ENCODE data around the gene SNPH. TPM values are rescaled to one million over a fixed set of nuclear protein-coding genes. Genes with fewer than 3 reads are reported as not detected.
A peak's percentile ranks its signal among the peaks of the same experiment; 100 is the strongest.

SNPH gene
- total RNA-seq, 2 donors from 2014 or later: 4.6 to 5.5 TPM

DNA sequence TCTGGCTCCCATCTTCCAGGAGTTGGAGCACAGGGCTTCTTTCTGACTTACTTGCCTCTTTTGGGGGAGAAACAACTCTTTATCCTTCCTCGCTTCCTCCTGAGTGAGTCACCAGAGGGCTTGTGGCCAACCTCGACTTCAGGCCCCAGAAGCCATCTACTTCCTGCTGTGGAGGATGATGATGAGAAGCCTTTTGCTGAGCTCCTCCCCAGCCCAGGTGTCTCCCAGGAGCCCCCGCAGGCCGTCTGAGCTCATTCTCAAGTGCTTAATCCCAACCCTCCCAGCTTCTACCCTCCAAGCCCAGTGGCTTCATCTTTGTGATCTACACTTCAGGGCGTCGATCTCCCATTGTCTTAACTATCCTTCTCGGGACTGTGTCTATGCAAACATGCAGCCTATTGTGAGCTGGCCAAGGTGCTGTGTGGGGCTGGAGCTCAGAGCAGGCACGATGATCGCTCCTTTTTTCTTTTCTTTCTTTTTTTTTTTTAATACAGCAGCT lies 35.0 kb downstream of the SNPH start:
- ATAC-seq (no peak), DNase-seq (no peak)
- intact Hi-C loops (cut with DNase I): no loop called here

GRCh38 chr20:1302685-1303541 lies 36.8 kb downstream of the SNPH start:
- DNase-seq: no peak

DNA sequence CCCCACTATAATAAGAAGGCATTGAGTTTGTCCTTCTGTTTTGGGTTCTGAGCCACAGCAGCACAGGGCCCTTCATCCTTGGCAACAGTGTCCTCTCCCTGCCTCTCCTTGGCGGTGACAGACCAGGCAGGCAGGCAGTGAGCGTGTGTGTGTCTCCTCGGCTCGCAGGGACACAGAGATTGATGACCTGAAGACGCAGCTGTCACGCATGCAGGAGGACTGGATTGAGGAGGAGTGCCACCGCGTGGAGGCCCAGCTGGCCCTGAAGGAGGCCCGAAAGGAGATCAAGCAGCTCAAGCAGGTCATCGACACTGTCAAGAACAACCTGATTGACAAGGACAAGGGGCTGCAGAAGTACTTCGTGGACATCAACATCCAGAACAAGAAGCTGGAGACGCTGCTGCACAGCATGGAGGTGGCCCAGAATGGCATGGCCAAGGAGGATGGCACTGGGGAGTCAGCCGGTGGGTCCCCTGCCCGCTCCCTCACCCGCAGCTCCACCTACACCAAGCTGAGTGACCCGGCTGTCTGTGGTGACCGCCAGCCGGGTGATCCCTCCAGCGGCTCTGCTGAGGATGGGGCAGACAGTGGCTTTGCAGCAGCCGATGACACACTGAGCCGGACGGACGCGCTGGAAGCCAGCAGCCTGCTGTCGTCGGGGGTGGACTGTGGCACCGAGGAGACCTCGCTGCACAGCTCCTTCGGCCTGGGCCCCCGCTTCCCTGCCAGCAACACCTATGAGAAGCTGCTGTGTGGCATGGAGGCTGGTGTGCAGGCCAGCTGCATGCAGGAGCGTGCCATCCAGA lies 38.8 kb downstream of the SNPH start:
- no peak for ATAC-seq
- DNase-seq: no peak
- intact Hi-C loops (cut with DNase I): no loop called here

More at GRCh38 chr20:1302685-1303541, 36.8 kb downstream of the SNPH start:
- no peak for ATAC-seq
- intact Hi-C loops (cut with DNase I): no loop called here

DNA sequence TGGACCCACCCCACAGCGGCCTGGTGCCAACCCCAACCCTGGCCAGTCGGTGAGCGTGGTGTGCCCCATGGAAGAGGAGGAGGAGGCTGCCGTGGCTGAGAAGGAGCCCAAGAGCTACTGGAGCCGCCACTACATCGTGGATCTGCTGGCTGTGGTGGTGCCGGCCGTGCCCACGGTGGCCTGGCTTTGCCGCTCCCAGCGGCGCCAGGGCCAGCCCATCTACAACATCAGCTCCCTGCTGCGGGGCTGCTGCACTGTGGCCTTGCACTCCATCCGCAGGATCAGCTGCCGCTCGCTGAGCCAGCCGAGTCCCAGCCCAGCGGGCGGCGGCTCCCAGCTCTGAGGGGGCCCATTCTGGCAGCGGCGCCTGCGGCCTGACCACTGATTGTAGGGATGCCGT lies 39.6 kb downstream of the SNPH start:
- DNase-seq (no peak), ATAC-seq (no peak)
- intact Hi-C loops (cut with DNase I): no loop called here

DNA sequence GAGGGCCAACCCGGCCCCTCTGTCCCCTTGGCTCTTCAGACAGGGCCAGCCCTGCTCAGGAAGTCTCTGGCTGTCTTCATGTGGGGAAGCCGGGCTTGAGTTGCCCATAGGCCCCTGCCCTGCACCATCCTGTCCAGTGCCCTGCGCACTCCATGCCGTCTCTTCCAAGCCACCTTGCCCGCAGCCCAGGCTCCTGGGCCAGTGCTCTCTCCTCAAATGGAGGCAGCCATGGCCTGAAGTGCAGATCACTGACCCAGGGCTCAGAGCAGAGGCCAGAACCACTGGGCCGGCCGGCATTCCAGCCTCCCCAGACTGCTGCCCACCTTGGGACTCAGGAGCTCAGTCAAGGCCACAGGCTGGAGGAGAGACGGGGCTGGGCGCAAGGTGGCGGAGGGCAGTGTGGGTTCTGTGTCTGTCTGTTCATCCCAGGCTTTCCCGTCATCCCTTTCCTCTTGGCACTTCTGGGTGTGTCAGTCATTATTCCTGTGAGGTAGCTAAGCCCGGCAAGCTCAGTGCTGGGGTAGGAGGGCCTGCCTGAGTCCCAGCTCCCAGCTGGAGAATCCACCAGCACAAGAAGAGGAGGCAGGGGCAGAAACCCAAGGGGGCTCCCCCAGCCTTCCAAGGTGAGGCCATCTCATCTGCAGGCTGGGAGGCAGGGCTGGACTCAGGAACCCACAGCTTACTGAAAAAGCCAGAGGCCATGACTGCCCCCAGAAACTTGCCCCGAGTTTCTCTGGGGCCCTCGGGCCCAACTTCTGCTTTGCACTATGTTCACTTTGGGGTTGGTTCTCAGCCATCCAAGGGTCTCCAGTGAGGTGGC lies 40.4 kb downstream of the SNPH start:
- DNase-seq: no peak
- intact Hi-C loops (cut with DNase I): no loop called here
- peak in 1 of 2 donors; percentile 7 for ATAC-seq

DNA sequence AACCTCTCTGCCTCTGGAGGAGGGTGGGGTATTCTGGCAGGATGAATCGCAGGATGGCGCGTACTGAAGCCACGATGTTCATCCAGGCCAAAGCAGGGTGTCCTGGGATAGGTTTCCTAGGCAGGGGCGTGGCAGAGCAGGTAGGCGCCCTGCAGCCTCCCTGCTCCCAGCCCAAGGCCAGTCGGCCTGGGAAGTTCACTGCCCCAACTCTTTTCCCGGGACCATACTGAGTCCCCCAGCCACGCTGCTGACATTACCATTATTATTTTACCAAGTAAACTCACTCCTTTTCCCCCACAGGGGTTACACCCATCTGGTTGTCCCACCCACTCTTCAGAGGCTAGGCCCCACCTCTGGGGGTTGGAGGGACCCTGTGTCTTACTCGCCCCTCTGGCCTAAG lies 41.1 kb downstream of the SNPH start:
- intact Hi-C loops (cut with DNase I): no loop called here
- no peak for DNase-seq
- no peak for ATAC-seq

DNA sequence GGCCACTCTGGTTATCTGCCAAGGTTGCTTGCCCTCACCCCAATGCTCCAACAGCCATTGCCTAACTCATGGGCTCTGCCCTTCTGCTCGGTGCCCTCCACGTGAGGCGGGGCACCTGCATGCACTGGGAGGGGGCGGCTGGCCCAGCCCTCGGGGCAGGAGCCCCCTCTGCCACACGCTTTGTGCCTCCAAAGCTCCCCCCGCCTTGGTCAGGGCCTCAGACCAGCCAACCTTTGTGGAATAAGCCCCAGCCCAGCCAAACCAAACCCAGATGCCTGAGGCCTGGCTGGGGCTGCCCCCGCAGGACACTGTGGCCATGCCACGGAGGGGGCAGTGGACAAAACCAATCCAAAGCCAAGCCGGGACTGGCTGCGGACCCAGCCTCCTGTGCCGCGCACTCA lies 41.5 kb downstream of the SNPH start:
- DNase-seq: no peak
- intact Hi-C loops (cut with DNase I): no loop called here
- no peak for ATAC-seq

DNA sequence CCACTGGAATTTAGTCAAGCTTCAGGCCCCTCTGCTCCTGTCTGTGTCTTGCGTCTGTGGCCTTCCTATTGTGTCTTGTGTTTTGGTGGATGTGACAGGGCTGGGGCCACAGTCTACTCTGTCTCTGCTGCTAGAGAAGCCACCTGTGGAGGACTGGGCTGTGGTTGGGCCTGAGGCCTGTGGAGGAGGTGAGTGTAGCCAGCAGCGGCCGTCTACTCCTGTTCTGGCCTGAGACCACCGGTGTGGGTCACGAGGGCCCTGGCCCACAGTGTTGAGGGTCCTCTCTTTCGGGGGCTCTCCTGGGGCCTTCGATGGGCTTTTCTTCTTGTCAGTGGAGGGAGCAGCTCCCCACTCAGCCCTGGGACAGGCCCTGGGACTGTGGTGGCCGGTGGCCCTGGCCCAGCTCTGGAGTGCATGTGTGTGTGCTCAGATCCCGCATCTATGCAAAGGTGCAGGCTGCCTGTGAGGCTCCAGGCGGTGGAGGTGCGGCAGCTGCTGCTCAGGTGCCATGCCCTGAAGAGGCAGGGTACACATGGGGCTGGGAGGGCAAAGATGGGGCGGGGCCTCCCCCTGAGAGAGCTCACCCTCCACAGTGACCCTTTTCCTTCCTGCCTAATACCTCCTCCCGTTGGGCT lies 42.1 kb downstream of the SNPH start:
- no peak for DNase-seq
- no peak for ATAC-seq
- intact Hi-C loops (cut with DNase I): no loop called here

DNA sequence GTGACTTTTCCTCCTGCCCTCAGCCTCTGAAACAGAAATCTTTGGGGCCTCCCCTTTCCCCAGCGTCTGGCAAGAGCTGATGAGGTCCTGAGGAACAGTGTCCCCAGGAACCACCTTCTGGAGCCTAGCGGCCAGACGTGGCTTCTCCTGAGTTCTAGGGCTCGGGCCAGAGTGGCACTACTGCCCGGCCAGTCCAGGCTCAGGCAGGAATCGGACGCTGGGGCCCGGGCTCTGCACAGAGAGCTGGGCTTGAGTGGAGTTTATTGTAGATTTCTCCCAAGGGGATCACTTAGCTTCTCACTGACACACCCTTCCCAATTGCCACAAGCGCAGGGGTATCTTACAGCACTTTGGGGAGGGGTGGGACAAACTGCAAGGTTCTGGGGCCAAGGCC lies 42.6 kb downstream of the SNPH start:
- ATAC-seq (no peak), DNase-seq (no peak)
- intact Hi-C loops (cut with DNase I): no loop called here

GRCh38 chr20:1309439-1309847 lies 43.3 kb downstream of the SNPH start:
- ATAC-seq: no peak
- intact Hi-C loops (cut with DNase I): no loop called here
- no peak for DNase-seq

GRCh38 chr20:1310071-1310470 lies 44.0 kb downstream of the SNPH start:
- ATAC-seq (no peak), DNase-seq (no peak)
- intact Hi-C loops (cut with DNase I): loop anchor here (5.0 kb wide), 2 partner anchors 87 to 127 kb away; no protein-coding TSS in a partner anchor

DNA sequence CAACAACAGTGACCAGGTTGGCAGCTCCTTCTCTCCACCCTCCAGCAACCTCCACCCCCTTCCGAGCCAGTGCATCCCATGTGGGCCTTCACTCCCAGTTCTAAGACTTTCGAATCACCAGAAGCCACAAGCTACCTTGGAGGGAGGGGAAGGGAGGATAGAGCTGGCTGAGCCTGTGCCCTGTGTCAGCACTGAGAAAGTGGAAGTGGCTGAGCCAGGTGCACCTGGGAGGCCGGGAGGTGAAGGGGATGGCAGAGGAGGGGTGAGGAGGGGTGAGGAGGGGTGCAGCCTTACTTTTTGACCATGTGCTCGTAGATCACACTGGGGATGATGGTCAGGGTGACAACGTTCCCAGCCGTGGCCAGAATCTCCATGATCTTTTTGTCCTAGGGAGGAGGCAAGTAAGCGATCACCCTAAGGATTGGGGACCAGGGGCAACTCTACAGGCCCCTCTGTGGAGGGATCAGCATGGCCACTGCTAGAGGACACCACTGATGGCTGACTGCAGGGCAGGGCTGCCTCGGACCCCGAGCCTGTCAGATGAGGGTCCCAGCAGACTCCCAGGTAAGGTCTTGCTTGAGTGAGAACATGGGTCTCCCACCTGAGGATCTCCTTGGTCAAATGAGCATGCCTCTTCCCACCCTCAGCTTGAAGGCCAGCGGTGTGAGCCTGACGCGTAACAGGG lies 44.6 kb downstream of the SNPH start:
- intact Hi-C loops (cut with DNase I): loop anchor here (5.0 kb wide), 2 partner anchors 87 to 127 kb away; no protein-coding TSS in a partner anchor
- ATAC-seq (no peak), DNase-seq (no peak)

DNA sequence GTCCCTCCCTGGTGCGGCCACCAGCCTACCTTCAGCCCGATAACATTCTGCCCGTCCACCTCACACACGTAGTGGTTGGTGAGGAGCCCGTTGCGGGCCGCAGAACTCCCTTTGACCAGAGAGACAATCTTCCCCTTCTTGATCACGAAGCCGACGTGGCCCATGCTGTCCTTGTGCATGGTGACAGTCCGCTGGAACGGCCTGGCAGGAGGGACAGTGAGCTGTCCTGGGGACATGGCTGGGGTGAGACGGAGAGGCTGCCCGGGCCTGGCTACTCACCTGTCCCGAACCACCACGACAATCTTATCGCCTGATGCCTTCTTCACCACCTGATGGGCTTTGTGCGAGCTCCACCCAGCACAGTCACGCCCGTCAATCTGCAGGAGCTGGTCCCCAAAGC lies 46.2 kb downstream of the SNPH start:
- intact Hi-C loops (cut with DNase I): loop anchor here (2.0 to 5.0 kb wide), 3 partner anchors 85 to 125 kb away; no protein-coding TSS in a partner anchor
- no peak for ATAC-seq
- no peak for DNase-seq

- ATAC-seq (peak in 1 of 2 donors; percentile 23), DNase-seq (no peak)
- intact Hi-C loops (cut with DNase I): loop anchor here (2.0 to 5.0 kb wide), 3 partner anchors 84 to 124 kb away; no protein-coding TSS in a partner anchor
Measured at GRCh38 chr20:1312904-1313235, 46.8 kb downstream of the SNPH start.

DNA sequence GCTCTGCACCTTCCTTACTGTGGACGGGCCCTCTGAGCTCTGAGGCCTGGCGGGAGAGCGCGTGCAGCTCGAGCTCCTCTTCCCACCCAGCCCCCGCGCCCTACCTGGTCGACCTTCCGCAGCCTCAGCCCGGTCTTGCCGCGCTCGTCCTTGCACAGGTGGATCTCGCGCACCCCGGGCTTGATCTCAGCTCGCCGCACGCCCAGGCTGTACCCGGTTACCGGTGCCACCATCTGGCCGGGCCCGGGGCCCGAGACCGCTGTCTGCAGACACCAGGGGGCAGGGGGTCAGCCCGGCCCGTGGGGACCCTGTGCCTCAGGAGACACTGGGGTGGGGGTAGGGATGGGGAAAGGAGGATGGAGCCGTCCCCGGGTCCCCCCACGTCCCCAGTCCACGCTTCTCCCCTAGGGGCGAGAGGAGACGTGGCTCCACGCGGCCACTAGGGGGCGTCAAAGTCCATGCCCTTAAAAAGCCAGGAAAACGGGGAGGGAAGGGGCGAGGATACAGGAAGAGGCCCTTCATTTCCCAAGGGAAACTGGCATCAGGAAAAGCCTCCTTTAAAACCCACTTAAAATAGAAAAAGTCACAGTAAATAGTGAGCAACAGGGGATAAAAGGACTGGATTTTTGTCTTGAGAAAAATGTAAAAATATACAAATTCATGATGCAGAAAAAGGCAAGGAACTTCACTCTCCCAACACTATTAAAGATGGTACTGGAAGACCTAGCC lies 47.3 kb downstream of the SNPH start:
- intact Hi-C loops (cut with DNase I): loop anchor here (2.0 to 5.0 kb wide), 3 partner anchors 84 to 124 kb away; no protein-coding TSS in a partner anchor
- DNase-seq (peak; percentile 85), ATAC-seq (peak; percentile 83 to 91)

- DNase-seq: no peak
Measured at GRCh38 chr20:1315804-1316203, 49.7 kb downstream of the SNPH start.

DNA sequence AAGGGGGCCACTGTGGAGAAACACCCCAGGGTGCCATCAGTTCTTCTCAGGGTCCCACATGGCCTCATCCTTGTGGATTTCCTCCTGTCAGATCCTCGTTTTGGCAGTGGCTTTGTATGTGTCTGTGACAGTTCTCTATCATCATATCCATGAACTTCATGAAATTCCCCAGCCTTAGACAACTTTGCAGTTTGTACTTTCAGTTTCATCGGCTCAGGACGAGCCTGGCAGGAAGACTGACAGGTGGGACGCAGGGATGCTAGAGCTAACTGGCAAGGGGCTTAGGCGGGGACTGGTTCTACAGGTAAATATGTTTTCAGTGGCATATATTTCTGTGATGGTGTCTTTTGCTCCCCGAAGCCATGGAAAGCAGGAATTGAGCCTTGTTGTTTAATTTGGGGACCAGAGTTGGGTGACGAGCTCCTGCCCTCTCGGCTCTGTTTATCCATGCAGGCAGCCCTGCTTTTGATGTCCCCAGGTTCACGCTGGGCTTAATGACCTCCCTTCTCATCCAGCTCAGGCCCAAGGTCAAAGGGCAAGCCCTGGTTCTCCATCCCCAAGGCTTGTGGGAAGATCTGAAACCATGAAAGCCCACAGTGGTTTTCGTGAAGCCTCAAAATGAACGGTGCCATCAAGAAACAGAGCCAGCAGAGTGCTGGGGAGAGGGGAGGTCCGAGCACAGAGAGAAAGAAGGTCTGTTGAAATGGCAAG lies 51.6 kb downstream of the SNPH start:
- intact Hi-C loops (cut with DNase I): no loop called here
- no peak for ATAC-seq
- DNase-seq: no peak

More at GRCh38 chr20:1315804-1316203, 49.7 kb downstream of the SNPH start:
- intact Hi-C loops (cut with DNase I): no loop called here
- ATAC-seq: no peak

All from left cardiac atrium (tissue), 4 donors.